ENCODE data around the gene OR52E2.

GRCh38 chr11:5083602-5084001 lies 24.2 kb upstream of the OR52E2 start:
- no peak for TF ChIP-seq EZH2 (IDR thresholded peaks at IDR 0.05; ENCODE audit: low read length, missing control alignments)
- TF ChIP-seq CTCF (conservative IDR thresholded peaks at IDR 0.05 in 1 of 2, IDR thresholded peaks at IDR 0.05 in 1 of 2; ENCODE audit: low read depth in 1 of 2, low read length in 2 of 2): no peak

Data from fibroblast of lung (primary cell).